Fibroblast of skin of left quadriceps (primary cell): ENCODE measurements around the gene FAM13B.

Experiments used
- DNase-seq, 2 experiments: peaks; one replicate each; pipeline ENCODE4 v3.0.0-alpha.2; 2013; ENCODE audit warnings: low read depth in 2 of 2

The FAM13B gene

GRCh38 chr5:137901011-137901817, 131.7 kb downstream of the FAM13B start:
- no peak for DNase-seq

- DNase-seq = no peak
Observed at GRCh38 chr5:137899493-137899892, 133.4 kb downstream of the FAM13B start.

- no peak for DNase-seq
Observed at GRCh38 chr5:137896560-137896959, 136.3 kb downstream of the FAM13B start.

- DNase-seq = no peak
Observed at GRCh38 chr5:137894586-137894985, 138.3 kb downstream of the FAM13B start.

- DNase-seq = no peak
Observed at GRCh38 chr5:137891849-137892248, 141.0 kb downstream of the FAM13B start.

GRCh38 chr5:137890845-137891244, 142.0 kb downstream of the FAM13B start:
- no peak for DNase-seq

- DNase-seq = peak; percentile 68 to 72
Observed at GRCh38 chr5:137888863-137889759, 143.8 kb downstream of the FAM13B start, which contains the start of gene PKD2L2. PKD2L2 (plus strand) TSS chr5:137889457; CDS start chr5:137889492, 35 bp downstream.

- no peak for DNase-seq
Observed at GRCh38 chr5:137888466-137888862, 144.4 kb downstream of the FAM13B start.
